Keratinocyte (primary cell): ENCODE measurements around the gene ZNF41.

ENCODE experiments used
- EZH2 ChIP-seq: IDR thresholded peaks from one replicate; pipeline ENCODE4 v1.6.1; 2012; ENCODE audit warnings: inconsistent platforms, mild to moderate bottlenecking, low read length, moderate library complexity
- TF ChIP-seq, protein P1 (sequence below), 3 experiments: IDR thresholded peaks in 1 of 3; conservative IDR thresholded peaks in 1 of 3; optimal IDR thresholded peaks in 1 of 3; 2 replicates in 2 of 3; 3 replicates in 1 of 3; pipeline versions ENCODE3 to v1.5.1; 2011; ENCODE audit warnings: low read length in 3 of 3, mild to moderate bottlenecking in 3 of 3, moderate library complexity in 2 of 3, control low read depth in 1 of 3, inconsistent platforms in 1 of 3; ENCODE audit not compliant: insufficient read depth in 2 of 3; ENCODE audit errors: extremely low read depth in 1 of 3

DNA sequence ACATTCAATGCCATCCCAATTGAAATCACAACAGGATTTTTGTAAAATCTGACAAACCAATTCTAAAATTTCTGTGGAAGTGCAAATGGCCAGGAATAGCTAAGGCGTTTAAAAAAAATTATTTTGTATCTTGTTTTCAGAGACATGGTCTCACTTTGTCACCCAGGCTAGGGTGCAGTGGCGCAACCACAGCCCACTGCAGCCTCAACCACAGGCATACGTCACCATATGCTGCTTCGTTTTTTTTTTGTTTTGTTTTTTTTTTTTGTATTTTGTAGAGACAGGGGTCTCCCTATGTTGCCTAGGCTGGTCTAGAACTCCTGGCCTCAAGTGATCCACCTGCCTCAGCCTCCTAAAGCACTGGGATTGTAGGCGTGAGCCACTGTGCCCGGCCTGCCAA, 24.5 kb downstream of the ZNF41 start:
- TF ChIP-seq, protein P1, sequence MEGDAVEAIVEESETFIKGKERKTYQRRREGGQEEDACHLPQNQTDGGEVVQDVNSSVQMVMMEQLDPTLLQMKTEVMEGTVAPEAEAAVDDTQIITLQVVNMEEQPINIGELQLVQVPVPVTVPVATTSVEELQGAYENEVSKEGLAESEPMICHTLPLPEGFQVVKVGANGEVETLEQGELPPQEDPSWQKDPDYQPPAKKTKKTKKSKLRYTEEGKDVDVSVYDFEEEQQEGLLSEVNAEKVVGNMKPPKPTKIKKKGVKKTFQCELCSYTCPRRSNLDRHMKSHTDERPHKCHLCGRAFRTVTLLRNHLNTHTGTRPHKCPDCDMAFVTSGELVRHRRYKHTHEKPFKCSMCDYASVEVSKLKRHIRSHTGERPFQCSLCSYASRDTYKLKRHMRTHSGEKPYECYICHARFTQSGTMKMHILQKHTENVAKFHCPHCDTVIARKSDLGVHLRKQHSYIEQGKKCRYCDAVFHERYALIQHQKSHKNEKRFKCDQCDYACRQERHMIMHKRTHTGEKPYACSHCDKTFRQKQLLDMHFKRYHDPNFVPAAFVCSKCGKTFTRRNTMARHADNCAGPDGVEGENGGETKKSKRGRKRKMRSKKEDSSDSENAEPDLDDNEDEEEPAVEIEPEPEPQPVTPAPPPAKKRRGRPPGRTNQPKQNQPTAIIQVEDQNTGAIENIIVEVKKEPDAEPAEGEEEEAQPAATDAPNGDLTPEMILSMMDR (optimal IDR thresholded peaks at IDR 0.05 in 1 of 3, IDR thresholded peaks at IDR 0.05 in 1 of 3, conservative IDR thresholded peaks at IDR 0.05 in 1 of 3; ENCODE audit: extremely low read depth in 1 of 3, insufficient read depth in 2 of 3, low read length in 3 of 3) = no peak
- no peak for TF ChIP-seq EZH2
